GM19395 (cell line): ENCODE data around the gene CACNA1D.
A peak's percentile ranks its signal among the peaks of the same experiment; 100 is the strongest.
"Not testable (repeated sequence)": the region's sequence is repeated elsewhere in the genome, so short reads cannot be mapped to it uniquely, and the experiment has no call there.

Experiments
- ATAC-seq: cut with Tn5 transposase; IDR thresholded peaks from one replicate; pipeline ENCODE4 v1.9.1; 2021; ENCODE audit warnings: mild to moderate bottlenecking, moderate library complexity; ENCODE audit not compliant: unreplicated experiment

Gene CACNA1D

GRCh38 chr3:53646723-53647122 lies 152.3 kb downstream of the CACNA1D start:
- ATAC-seq, result peak; percentile 63

GRCh38 chr3:53649816-53650215 lies 155.4 kb downstream of the CACNA1D start:
- no peak for ATAC-seq

- ATAC-seq, result peak; percentile 74
Observed at GRCh38 chr3:53650424-53650823, 156.0 kb downstream of the CACNA1D start.

GRCh38 chr3:53650928-53651661 lies 156.7 kb downstream of the CACNA1D start:
- ATAC-seq, result no peak

- ATAC-seq, result no peak
Observed at GRCh38 chr3:53651927-53652326, 157.5 kb downstream of the CACNA1D start.

- no peak for ATAC-seq
Observed at GRCh38 chr3:53657651-53658050, 163.2 kb downstream of the CACNA1D start.

GRCh38 chr3:53658613-53659193 lies 164.3 kb downstream of the CACNA1D start:
- ATAC-seq, result no peak

- ATAC-seq, result no peak
Observed at GRCh38 chr3:53659996-53660395, 165.6 kb downstream of the CACNA1D start.

- ATAC-seq, result no peak
Observed at GRCh38 chr3:53661480-53661879, 167.1 kb downstream of the CACNA1D start.

GRCh38 chr3:53664812-53665211 lies 170.4 kb downstream of the CACNA1D start:
- not testable (repeated sequence) for ATAC-seq

GRCh38 chr3:53665608-53666425 lies 171.4 kb downstream of the CACNA1D start:
- ATAC-seq, result no peak

- no peak for ATAC-seq
Observed at GRCh38 chr3:53668872-53669271, 174.5 kb downstream of the CACNA1D start.

GRCh38 chr3:53670721-53671120 lies 176.3 kb downstream of the CACNA1D start:
- no peak for ATAC-seq

- ATAC-seq, result no peak
Observed at GRCh38 chr3:53671192-53671960, 177.0 kb downstream of the CACNA1D start.

- no peak for ATAC-seq
Observed at GRCh38 chr3:53671961-53672299, 177.5 kb downstream of the CACNA1D start.

GRCh38 chr3:53672981-53673380 lies 178.6 kb downstream of the CACNA1D start:
- ATAC-seq, result no peak

- ATAC-seq, result no peak
Observed at GRCh38 chr3:53673722-53674350, 179.4 kb downstream of the CACNA1D start.

- ATAC-seq, result no peak
Observed at GRCh38 chr3:53674582-53674981, 180.2 kb downstream of the CACNA1D start.

- ATAC-seq, result no peak
Observed at GRCh38 chr3:53675022-53675697, 180.7 kb downstream of the CACNA1D start.

GRCh38 chr3:53675942-53676341 lies 181.5 kb downstream of the CACNA1D start:
- no peak for ATAC-seq
